Activated naive CD4-positive, alpha-beta T cell treated with anti-CD3 and anti-CD28 coated beads, Interleukin-2, amount 50 U/mL, for 72 hours (primary cell): ENCODE data around the gene ITPK1. TPM values are rescaled to one million over a fixed set of nuclear protein-coding genes. Genes with fewer than 3 reads are reported as not detected.
A peak's percentile ranks its signal among the peaks of the same experiment; 100 is the strongest.

Experiments used
- ATAC-seq, 2 donors: fragments of 150-1000 bp; cut with Tn5 transposase; 2 replicates each; pipeline ENCODE4 v1.10.0; 2021; ENCODE audit warnings: mild to moderate bottlenecking in 2 of 2, moderate library complexity in 2 of 2
- DNase-seq, 2 donors: peaks; one replicate each; pipeline ENCODE4 v3.0.0; 2021 to 2022; ENCODE audit warnings: low spot score in 2 of 2
- H3K27ac Mint-ChIP-seq, 2 donors: one replicate each; pipeline ENCODE4 v1.8.0; 2022; ENCODE audit warnings: mild to moderate bottlenecking in 2 of 2, mixed read lengths in 2 of 2
- H3K36me3 Mint-ChIP-seq, 2 donors: one replicate each; pipeline ENCODE4 v1.8.0; 2022; ENCODE audit warnings: mixed read lengths in 2 of 2
- H3K9me3 Mint-ChIP-seq, 2 donors: one replicate each; pipeline ENCODE4 v1.8.0; 2022; ENCODE audit warnings: mixed read lengths in 2 of 2
- total RNA-seq, 2 donors: library from RNA; stranded (reverse); gene quantifications; one replicate each; pipeline ENCODE4 v1.2.3, GENCODE V29; 2022

Gene ITPK1
- total RNA-seq, 2 donors from 2014 or later: 15.2 to 33.2 TPM

DNA sequence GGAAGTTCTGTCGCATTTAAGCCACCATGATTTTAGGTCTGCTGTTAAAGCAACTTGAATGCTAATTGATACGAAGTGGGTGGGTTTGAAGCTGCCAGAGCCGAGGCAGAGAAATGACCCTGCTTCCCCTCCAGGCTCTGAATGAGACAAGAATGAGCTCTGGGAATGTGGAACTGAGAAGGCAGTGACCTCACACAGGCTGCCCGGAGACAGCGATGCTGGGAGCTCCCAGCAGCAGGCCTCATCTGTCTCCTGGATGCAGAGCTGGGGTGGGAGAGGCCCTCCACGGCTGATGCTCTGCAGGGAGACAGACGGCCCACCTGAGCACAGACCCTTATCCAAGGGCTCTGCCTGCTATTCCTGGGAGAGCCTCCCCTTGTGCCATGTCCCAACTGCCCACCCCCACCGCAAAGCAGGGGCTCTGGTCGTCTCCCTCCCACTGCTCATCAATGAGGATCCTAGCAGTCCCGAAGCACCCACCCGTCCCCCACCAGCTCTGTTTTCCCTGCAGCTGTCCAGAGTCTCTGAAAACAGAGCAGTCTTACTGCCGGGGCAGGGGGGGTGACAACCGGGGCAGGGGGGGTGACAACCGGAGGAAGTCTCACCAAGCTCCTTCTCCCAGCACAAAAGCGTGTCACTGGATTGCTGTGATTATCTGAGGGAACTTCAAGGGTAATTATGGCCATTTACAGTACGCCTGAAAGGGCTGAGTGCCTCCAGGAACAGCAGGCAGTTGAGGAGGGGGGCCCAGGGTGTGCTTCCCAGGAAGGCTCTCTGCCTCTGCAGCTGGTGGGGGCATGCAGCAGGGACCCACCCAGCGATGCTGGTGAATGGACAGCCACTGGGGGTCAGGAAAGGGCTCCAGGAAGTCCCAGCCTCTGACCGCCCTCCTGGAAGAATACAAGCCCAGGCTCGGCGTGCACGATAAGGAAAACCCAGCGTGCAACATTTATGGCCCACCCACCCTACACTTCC lies 125.0 kb downstream of the ITPK1 start:
- Mint-ChIP-seq H3K9me3 (no peaks in the 10 kb centered on the region), H3K36me3 (peaks cover 0 to 4% of the 10 kb centered on the region in 2 donors), H3K27ac (no peak overlapping the region)
- ATAC-seq (no peak), DNase-seq (no peak)

DNA sequence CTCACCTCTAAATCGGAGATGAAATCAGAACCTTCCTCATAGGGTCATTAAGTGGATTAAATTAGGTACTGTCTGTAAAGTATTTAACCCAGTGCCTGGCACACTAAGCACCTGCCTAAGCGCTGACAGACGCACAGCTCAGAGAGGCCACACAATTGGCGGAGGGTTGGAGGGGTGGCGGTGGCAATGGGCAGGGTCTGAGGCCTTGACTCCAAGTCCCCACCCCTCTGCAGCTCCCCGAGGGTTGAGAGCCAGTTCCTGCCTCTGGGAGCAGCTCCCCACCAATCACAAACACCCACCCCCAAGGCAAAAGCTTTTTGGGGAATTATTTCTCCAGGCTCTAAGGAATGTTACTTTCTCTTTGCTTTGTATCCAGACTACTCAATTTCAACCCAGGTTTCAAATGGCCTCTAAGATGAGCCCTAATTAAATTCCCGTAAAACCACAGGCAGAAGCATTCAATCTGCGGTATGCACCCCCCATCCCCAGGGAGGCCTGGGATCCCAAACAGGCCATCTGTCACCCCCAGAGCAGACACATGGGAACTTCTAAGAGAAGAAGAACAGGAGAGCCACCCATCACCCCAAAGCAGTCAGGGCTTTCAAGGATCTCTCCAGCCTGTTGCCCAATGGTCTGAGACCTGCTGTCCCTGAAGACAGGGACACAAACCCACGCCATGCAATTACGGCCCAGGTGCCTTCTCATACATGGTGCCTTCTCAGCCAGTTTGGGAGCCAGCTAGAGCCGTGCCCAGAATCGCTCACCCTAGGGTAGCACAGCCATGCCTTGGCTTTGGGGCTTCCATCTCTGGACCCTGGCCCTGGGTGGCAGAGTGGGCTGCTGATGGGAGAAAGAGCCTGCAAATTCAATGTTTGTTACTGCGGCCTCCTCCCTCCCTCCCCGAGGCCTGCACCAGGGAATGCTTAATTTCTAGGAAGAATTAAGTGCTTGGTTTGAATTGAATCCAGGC lies 126.7 kb downstream of the ITPK1 start:
- no peak for DNase-seq
- no peak overlapping the region for H3K27ac Mint-ChIP-seq
- peaks cover 0 to 6% of the 10 kb centered on the region in 2 donors for H3K36me3 Mint-ChIP-seq
- H3K9me3 Mint-ChIP-seq: no peaks in the 10 kb centered on the region
- no peak for ATAC-seq

DNA sequence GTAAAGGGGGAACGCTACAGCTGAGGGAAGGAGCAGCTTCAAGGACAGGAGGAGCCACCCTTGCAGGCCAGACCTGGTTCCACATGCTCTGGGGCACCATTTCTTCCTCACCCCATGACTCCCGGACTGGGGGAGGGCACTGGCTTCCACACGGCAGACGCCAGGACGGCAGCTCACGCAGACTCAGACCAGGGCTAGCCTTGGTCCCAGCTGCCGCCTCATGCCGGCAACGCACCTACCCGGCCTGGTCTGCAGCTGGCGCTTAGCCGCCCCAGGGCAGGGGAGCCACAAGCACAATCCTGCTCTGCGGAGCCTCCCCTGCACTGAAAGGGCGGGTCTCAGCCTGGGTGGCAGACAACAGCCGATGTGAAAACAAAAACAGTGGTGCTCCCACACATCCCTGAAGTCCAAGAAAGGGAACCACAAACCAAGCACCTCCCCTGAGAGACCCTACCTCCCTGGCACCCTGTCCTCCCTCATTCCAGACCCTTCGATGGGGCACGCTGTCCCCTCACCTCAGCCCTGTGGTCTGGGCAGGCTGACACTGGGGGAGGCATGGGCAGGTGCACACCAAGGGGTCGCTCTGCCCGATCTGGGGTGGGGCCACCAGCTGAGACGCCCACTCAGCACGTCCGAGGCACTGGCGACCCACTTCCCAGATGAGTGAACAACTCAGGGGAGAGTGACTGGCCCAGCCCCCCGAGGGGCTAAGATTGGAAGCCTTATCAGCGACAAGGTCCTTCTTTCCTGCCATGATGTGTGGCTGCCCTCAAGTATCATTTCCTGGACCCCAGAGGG lies 127.8 kb downstream of the ITPK1 start:
- H3K27ac Mint-ChIP-seq: no peak overlapping the region
- DNase-seq: no peak
- no peak for ATAC-seq
- H3K36me3 Mint-ChIP-seq: peaks cover 0 to 6% of the 10 kb centered on the region in 2 donors
- no peaks in the 10 kb centered on the region for H3K9me3 Mint-ChIP-seq

DNA sequence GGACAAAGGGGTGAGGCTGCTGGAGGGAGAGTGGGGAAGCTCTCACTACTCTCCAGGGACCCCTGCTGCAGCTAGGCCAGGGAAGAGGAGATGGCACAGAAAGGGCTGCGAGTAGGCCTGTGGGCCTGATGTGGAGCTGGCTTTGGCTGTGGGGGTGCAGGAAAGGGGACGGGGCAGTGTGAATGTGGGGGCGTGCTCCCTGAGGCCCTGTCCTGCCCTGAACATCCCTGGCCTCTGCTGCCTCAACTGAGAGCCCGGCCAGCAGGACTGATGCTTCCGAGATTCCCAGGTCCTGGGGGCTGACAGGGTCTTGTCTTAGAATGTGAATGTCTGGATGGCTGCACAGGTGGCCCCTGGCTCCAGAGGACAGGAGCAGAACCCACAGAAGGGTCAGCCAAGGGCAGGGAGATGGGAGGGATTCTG lies 128.6 kb downstream of the ITPK1 start:
- ATAC-seq (no peak), DNase-seq (no peak)
- H3K36me3 Mint-ChIP-seq: peaks cover 0 to 12% of the 10 kb centered on the region in 2 donors
- H3K9me3 Mint-ChIP-seq: no peaks in the 10 kb centered on the region
- H3K27ac Mint-ChIP-seq: no peak overlapping the region

DNA sequence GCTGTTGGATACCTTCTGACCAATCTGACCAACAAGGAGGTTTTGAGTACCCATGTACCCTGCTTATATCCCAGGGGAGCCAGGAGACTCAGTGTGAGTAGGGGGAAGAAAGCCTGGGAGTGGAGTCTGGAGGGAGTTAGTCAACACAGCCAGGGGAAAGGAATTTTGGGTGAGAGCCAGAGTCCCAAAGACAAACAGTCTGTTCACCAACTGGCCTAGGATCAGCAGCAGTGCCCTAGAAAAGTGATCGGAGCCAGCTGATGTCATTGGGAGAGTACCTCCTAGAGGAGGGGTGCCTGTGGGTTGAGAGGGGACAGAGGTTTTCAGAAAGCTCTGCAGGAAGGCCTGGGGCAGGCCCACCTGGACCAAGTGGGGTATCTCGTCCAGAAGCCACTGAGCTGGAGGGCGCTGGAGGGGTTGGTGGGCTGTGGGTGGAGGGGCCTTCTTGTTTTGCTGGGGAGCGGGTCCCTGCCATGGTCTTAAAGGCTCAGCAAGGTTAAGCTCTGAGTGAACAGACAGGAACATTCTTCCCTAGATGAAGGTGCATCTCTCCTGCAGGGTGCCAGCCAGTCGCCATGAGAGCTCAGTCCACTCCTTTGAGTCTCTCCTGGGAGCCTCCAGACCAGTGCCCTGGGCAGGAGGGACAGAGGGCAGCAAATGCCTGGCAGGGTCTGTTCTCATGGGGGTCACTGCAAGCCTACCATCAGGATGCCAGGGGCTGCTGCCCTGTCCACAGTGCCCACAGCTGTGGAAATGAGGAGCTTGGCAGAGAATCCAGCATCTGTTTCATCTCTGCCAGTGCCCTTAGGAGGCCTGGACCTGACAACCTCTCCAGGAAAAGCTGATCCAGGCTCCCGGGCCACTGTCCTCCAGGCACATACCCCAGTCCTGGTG lies 129.2 kb downstream of the ITPK1 start:
- DNase-seq: no peak
- peaks cover 3 to 15% of the 10 kb centered on the region in 2 donors for H3K36me3 Mint-ChIP-seq
- H3K9me3 Mint-ChIP-seq: peaks cover 2 to 3% of the 10 kb centered on the region in 2 donors
- ATAC-seq: no peak
- no peak overlapping the region for H3K27ac Mint-ChIP-seq

DNA sequence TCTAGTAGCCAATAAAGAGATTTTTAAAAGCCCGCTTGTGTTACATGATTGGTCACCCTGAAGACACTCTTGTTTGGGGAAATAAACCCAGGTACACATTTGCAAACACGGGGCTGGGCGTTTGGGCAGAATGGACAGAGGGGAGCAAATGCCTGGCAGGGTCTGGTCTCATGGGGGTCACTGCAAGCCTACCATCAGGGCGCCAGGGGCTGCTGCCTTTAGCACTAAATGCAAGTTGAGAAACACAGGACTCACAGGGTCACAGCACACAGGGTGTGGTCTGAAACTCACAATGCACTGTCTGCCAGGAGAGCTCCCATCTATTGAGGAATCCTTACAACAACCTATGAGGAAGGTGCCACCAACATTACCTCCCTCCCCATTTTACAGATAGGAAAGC lies 130.2 kb downstream of the ITPK1 start:
- no peak for ATAC-seq

DNA sequence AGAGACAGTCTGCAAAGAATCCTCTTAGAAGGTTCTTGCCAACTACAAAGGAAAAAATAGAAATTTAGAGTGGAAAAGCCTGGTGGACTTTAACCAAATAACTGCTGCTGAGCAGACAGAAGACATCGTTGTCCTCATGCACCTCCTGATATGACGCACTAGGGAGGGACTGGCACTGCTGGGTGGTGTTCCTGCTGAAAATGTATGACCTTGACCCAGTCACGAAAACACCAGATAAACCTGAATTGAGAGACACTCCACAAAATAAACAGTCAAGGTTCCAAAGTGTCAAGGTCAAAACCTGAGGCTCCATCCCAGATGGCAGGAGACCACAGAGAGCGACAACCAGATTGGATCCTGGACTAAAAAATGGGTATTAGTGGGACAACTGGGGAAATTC lies 130.8 kb downstream of the ITPK1 start:
- ATAC-seq (no peak), DNase-seq (no peak)
- Mint-ChIP-seq H3K27ac (no peak overlapping the region), H3K36me3 (peaks cover 8 to 27% of the 10 kb centered on the region in 2 donors), H3K9me3 (peaks cover 8 to 10% of the 10 kb centered on the region in 2 donors)

More for the DNA sequence above, 130.2 kb downstream of the ITPK1 start:
- DNase-seq: no peak
- no peak overlapping the region for H3K27ac Mint-ChIP-seq
- H3K9me3 Mint-ChIP-seq: peaks cover 8 to 10% of the 10 kb centered on the region in 2 donors
- H3K36me3 Mint-ChIP-seq: peaks cover 8 to 25% of the 10 kb centered on the region in 2 donors

DNA sequence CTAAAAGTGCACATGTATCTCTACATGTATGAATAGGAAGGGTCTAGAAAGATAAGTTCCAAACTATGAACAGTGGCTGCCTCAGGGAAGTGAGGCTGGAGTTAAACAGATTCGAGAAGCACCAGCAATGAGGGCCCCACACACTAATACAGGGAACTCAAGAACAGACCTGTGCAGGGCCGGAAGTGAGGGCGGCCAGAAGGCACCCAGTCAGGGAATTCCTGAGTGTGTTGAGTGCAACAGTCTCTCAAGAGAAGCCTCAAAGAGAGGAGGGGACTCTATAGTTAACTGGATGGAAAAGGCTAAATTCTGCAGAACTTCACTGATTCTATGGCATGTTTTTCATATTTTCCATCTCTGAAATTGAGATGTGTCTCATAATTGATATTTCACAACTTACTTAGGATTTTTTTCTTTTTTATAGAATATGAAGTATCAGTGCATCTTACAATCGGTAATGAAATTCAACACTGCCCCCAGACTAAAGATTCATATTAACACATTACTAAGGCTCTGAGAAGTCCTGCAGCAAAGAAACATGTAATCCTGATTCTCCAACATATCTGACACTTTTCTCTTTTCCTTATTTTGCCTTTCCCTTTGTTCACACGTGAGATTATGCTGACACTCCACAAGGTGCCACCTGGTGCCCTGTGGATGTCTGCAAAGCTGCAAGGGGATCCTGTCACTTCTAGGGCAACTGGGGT lies 131.5 kb downstream of the ITPK1 start:
- H3K27ac Mint-ChIP-seq: no peak overlapping the region
- ATAC-seq: no peak
- H3K9me3 Mint-ChIP-seq: peaks cover 14% of the 10 kb centered on the region in 2 donors
- H3K36me3 Mint-ChIP-seq: peaks cover 14 to 34% of the 10 kb centered on the region in 2 donors
- no peak for DNase-seq

DNA sequence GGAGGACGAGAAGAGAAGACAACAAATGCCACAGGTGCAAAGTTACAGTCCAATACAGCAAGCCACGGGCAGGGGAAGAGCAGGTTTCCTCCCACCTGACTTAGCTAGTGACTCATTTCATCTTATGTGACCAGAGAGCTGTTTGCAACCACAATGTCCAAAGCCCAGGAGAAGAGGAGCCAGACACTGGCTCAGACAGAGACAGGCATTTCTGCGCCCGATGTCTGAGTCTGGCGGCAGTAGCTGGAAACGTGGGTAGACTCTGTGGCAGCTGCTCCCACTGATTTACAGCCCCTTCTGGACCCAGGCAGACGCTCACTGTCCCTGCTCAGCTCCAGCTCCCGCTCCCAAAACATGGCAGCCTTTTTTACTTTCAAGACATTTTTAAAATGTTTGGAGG lies 132.8 kb downstream of the ITPK1 start:
- DNase-seq: no peak
- no peak for ATAC-seq
- Mint-ChIP-seq H3K27ac (no peak overlapping the region), H3K36me3 (peaks cover 21 to 47% of the 10 kb centered on the region in 2 donors), H3K9me3 (peaks cover 16 to 20% of the 10 kb centered on the region in 2 donors)

DNA sequence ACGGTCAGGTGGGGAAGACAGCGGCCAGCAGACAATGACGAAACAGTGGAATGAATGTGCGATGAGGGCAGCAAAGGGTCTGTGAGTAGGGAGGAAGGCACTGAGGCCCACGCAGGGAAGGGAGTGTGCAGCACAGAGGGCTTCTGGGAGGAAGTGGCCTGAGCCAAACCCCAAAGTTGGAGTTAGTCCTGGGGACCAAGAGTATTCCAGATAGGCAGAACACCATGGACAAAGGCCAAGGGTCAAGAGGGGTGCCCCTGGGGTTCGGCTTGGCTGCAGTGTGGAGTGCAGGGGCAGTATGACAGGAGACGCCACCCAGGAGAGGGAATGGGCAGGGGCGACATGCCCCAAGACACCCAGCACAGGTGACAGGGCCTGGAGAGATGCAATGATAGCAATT lies 134.0 kb downstream of the ITPK1 start:
- peak overlapping the region in 1 of 2 donors; percentile 9 for H3K27ac Mint-ChIP-seq
- ATAC-seq (no peak), DNase-seq (no peak)
- H3K36me3 Mint-ChIP-seq: peaks cover 33 to 59% of the 10 kb centered on the region in 2 donors
- peaks cover 28 to 30% of the 10 kb centered on the region in 2 donors for H3K9me3 Mint-ChIP-seq

DNA sequence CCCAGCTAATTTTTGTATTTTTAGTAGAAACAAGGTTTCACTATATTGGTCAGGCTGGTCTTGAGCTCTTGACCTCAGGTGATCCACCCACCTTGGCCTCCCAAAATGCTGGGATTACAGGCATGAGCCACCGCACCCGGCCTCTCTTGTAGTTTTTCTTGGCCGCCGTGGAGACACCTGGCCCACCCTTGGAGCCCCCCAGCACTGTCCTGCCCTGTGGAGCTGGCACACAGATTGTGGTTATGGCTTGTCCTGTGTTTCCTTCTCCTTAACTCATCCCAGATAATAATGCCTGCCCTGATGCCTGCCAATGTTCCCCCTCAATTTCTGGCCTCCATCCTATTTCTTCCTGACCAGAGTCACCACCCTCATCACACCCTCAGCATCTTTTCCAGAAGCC lies 134.9 kb downstream of the ITPK1 start:
- H3K27ac Mint-ChIP-seq: peak overlapping the region in 1 of 2 donors; percentile 9
- ATAC-seq (no peak), DNase-seq (no peak)
- H3K9me3 Mint-ChIP-seq: peaks cover 30 to 35% of the 10 kb centered on the region in 2 donors
- H3K36me3 Mint-ChIP-seq: peaks cover 42 to 65% of the 10 kb centered on the region in 2 donors

DNA sequence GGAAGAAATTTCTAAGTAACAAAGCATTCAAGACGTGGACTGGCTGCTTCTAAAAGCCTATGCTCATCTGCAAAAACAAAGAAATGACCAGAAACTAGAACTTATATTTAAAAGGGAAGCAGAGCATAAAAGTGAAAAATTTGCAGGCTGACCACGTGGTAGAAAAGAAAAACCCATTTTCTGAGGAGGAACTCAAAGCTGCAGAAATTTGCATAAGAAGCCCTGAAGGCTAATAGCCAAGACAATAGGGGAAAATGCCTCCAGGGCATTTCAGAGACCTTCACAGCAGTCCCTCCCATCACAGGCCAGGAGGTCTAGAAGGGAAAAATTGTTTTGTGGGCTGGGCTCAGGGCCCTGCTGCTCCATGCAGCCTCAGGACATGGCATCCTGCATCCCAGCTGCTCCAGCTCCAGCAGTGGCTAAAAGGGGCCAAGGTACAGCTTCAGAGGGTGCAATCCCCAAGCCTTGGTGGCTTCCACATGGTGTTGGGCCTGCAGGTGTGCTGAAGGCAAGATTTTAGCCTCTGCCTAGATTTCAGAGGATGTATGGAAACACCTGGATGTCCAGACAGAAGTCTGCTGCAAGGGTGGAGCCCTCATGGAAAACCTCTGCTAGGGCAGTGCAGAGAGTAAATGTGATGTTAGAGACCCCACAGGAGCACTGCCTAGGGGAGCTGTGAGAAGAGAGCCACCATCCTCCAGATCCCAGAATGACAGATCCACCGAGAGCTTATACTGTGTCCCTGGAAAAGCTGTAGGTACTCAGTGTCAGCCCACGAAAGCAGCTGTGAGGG lies 137.3 kb downstream of the ITPK1 start:
- Mint-ChIP-seq H3K27ac (no peak overlapping the region), H3K9me3 (peaks cover 30 to 37% of the 10 kb centered on the region in 2 donors), H3K36me3 (peaks cover 49 to 63% of the 10 kb centered on the region in 2 donors)
- DNase-seq (no peak), ATAC-seq (no peak)

DNA sequence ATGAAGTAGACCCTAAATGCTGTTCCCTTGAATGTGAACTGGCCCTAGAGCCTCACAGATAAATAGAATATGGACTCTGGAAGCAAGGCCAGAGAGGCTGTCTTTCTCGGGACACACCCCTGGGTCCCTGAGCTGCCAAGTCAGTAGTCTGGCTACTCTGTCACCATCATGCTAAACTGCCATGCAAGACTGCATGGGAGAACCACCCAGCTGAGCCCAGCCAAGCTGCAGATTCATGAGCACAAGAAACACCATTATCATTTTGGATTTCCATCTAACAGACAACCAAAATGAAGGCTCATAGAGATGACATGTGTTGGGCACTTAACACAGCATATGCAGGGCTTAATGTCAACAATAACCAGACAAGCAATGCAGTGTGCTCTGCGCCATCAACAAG lies 139.5 kb downstream of the ITPK1 start:
- no peak for DNase-seq
- no peak for ATAC-seq
- Mint-ChIP-seq H3K9me3 (peaks cover 26 to 38% of the 10 kb centered on the region in 2 donors), H3K36me3 (peaks cover 50 to 51% of the 10 kb centered on the region in 2 donors), H3K27ac (no peak overlapping the region)
